GM12878 (cell line): Measurements from ENCODE around the gene FOXN4.

Experiments used
- BACH1 ChIP-seq: fragments of 450-650 bp; IDR thresholded peaks from 2 replicates; pipeline ENCODE4 v1.6.1; 2017; ENCODE audit warnings: mild to moderate bottlenecking, borderline replicate concordance
- BCL3 ChIP-seq: IDR thresholded peaks from 2 replicates; pipeline ENCODE4 v1.6.1; 2011; ENCODE audit warnings: borderline replicate concordance, low read depth, mild to moderate bottlenecking, moderate library complexity, low read length; ENCODE audit not compliant: insufficient read depth, poor library complexity, severe bottlenecking
- CEBPB ChIP-seq, 2 experiments: fragments of 150-350 bp in 1 of 2; IDR thresholded peaks; 2 replicates each; pipeline ENCODE4 v1.6.1; 2012 to 2014; ENCODE audit warnings: low read depth in 2 of 2, low read length in 2 of 2, borderline replicate concordance in 1 of 2, inconsistent platforms in 1 of 2
- CTCF ChIP-seq, 3 experiments: IDR thresholded peaks in 2 of 3; conservative IDR thresholded peaks in 1 of 3; 2 replicates each; pipeline ENCODE4 v1.5.1; 2011; ENCODE audit warnings: low read depth in 3 of 3, low read length in 3 of 3, mild to moderate bottlenecking in 3 of 3, control low read depth in 2 of 3, moderate library complexity in 2 of 3, inconsistent platforms in 1 of 3, mixed read lengths in 1 of 3; ENCODE audit not compliant: control insufficient read depth in 2 of 3, insufficient read depth in 1 of 3; ENCODE audit errors: extremely low read depth in 1 of 3
- ETV6 ChIP-seq, 2 experiments: fragments of 450-650 bp in 1 of 2; IDR thresholded peaks in 1 of 2; conservative IDR thresholded peaks in 1 of 2; 2 replicates each; pipeline ENCODE4 v1.6.1; 2014; ENCODE audit warnings: antibody characterized with exemption in 1 of 2, borderline replicate concordance in 1 of 2, low read depth in 1 of 2, mild to moderate bottlenecking in 1 of 2, moderate library complexity in 1 of 2
- KLF5 ChIP-seq: fragments of 450-650 bp; IDR thresholded peaks from 2 replicates; pipeline ENCODE4 v1.6.1; 2014; ENCODE audit warnings: mild to moderate bottlenecking; ENCODE audit not compliant: partially characterized antibody
- MYC ChIP-seq: IDR thresholded peaks from 2 replicates; pipeline ENCODE4 v1.6.1; 2011; ENCODE audit warnings: mild to moderate bottlenecking, low read length, moderate library complexity, inconsistent platforms; ENCODE audit not compliant: insufficient read depth, insufficient replicate concordance, insufficient read length, severe bottlenecking
- SP1 ChIP-seq: IDR thresholded peaks from one replicate; pipeline ENCODE4 v1.6.1; 2011; ENCODE audit warnings: low read depth, low read length

- TF ChIP-seq CTCF (IDR thresholded peaks at IDR 0.05 in 2 of 3, conservative IDR thresholded peaks at IDR 0.05 in 1 of 3; ENCODE audit: control insufficient read depth in 2 of 3, extremely low read depth in 1 of 3, insufficient read depth in 1 of 3, low read depth in 3 of 3, low read length in 3 of 3): no peak
- TF ChIP-seq SP1: no peak
- no peak for TF ChIP-seq ETV6 (conservative IDR thresholded peaks at IDR 0.05 in 1 of 2, IDR thresholded peaks at IDR 0.05 in 1 of 2; ENCODE audit: borderline replicate concordance in 1 of 2, low read depth in 1 of 2)
- no peak for TF ChIP-seq BCL3
- TF ChIP-seq KLF5: no peak
- TF ChIP-seq BACH1: no peak
- no peak for TF ChIP-seq MYC
- no peak for TF ChIP-seq CEBPB (IDR thresholded peaks at IDR 0.05; ENCODE audit: borderline replicate concordance in 1 of 2, low read depth in 2 of 2, low read length in 2 of 2)
These were observed 55.1 kb downstream of the FOXN4 start for GRCh38 chr12:109253913-109254544.
